Measurements from ENCODE around the gene ARID2.

The ARID2 gene

DNA sequence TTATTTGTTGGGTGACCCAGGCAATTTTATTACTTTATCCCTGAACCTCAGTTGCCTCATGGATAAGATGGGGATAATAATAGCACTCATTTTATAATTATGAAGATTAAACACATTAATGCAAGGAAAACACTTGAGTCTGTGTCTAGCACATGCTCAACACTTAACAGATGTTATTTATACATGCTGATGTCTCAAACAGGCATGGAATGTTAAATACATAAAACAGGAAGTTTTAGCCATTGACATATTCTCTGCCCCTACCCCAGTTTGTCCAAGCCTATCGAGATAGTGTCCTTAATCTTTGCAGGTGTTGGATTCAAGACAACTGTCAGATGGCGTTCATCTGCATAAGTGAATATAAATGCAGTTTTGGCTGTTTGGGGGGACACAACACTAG is 151.0 kb downstream of the ARID2 start:
- H3K9me3 ChIP-seq (ENCODE audit: control insufficient read depth, low read length): no peaks in the 10 kb centered on the region
- peaks cover 9% of the 10 kb centered on the region for H3K4me1 ChIP-seq (ENCODE audit: control insufficient read depth, insufficient read depth, low read length)
- peaks cover 3% of the 10 kb centered on the region for H3K36me3 ChIP-seq (ENCODE audit: control insufficient read depth, insufficient read depth, low read length)
- H3K9ac ChIP-seq (ENCODE audit: low read length): no peak overlapping the region
- no peak overlapping the region for H3K4me3 ChIP-seq (ENCODE audit: low read length)
- no peaks in the 10 kb centered on the region for H3K27me3 ChIP-seq (ENCODE audit: control insufficient read depth, insufficient read depth, low read length)

DNA sequence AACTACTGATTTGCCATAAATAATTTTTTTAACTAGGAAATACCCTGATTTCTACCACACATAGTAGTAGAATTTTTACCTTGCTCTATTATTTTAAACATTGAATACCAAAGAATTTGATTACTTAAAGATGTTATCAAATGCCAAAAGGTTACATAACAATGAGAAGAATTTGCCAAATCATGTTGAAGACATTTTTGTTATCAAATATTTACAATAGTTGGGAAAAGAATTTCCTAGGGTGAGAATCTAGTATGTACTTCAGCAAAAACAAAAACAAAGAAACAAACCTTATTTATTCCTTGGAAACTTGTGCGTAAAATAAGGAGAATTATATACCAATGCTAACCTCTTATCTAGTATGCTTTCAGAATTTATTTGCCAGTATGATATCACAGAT is 153.7 kb downstream of the ARID2 start:
- H3K9ac ChIP-seq (ENCODE audit: low read length): no peak overlapping the region

DNA sequence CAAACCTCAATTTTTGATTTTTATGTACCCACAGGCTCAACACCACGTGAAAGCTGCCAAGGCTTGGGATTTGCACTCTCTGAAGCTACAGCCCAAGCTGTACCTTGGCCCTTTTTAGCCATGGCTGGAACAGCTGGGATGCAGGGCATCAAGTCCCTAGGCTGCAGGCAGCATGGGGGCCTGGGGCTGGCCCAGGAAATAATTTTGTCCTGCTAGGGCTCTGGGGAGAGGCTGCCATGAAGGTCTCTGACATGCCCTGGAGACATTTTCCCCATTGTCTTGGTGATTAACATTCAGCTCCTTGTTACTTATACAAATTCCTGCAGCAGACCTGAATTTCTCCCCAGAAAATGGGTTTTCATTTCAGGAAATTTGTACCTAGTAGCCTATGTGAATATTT is 157.2 kb downstream of the ARID2 start:
- Histone ChIP-seq H3K36me3 (ENCODE audit: control insufficient read depth, insufficient read depth, low read length) (no peaks in the 10 kb centered on the region), H3K9ac (ENCODE audit: low read length) (no peak overlapping the region), H3K9me3 (ENCODE audit: control insufficient read depth, low read length) (no peaks in the 10 kb centered on the region), H3K4me1 (ENCODE audit: control insufficient read depth, insufficient read depth, low read length) (no peaks in the 10 kb centered on the region), H3K4me3 (ENCODE audit: low read length) (no peak overlapping the region), H3K27me3 (ENCODE audit: control insufficient read depth, insufficient read depth, low read length) (no peaks in the 10 kb centered on the region)

More for the DNA sequence above, 153.7 kb downstream of the ARID2 start:
- H3K27me3 ChIP-seq (ENCODE audit: control insufficient read depth, insufficient read depth, low read length): no peaks in the 10 kb centered on the region
- H3K9me3 ChIP-seq (ENCODE audit: control insufficient read depth, low read length): no peaks in the 10 kb centered on the region
- peaks cover 9% of the 10 kb centered on the region for H3K4me1 ChIP-seq (ENCODE audit: control insufficient read depth, insufficient read depth, low read length)
- H3K4me3 ChIP-seq (ENCODE audit: low read length): no peak overlapping the region
- no peaks in the 10 kb centered on the region for H3K36me3 ChIP-seq (ENCODE audit: control insufficient read depth, insufficient read depth, low read length)

DNA sequence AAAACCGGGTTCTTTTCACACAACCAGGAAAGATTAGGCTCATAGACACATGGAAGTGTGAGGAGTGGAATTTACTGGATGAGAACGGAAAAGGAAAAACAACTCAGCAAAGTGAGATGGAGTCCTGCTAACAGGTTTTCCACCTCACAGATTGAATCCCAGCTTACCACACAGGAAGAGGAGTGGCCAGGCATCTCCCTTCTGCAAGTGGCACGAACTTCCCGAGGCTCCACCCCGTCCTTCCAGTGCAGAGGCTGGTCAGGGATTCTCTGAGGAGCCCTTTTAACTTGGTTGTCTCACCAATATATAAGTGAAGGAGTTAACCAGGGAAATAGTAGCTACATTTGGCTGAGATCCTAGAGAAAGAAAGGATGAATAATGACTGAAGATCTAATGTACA is 158.0 kb downstream of the ARID2 start:
- Histone ChIP-seq H3K4me3 (ENCODE audit: low read length) (no peak overlapping the region), H3K9ac (ENCODE audit: low read length) (no peak overlapping the region), H3K36me3 (ENCODE audit: control insufficient read depth, insufficient read depth, low read length) (no peaks in the 10 kb centered on the region), H3K4me1 (ENCODE audit: control insufficient read depth, insufficient read depth, low read length) (no peaks in the 10 kb centered on the region), H3K27me3 (ENCODE audit: control insufficient read depth, insufficient read depth, low read length) (no peaks in the 10 kb centered on the region), H3K9me3 (ENCODE audit: control insufficient read depth, low read length) (no peaks in the 10 kb centered on the region)

DNA sequence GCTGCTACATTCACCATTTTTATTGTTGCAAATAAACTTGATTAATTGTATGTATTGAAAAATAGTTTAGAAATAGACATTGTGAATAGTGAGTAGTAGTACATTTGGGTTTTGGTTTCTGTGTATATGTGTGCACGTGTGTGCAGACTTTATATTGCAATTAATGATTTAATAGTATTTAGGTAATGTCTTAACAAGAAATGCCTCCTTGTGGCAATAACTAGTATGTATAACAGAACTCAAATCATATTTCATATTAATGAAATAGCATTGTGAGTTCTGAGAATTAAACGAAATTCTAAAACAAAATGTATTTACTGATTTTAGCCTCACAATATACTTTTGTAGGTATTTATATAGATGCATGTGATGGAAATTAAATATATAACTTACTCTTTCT is 160.8 kb downstream of the ARID2 start:
- Histone ChIP-seq H3K4me3 (ENCODE audit: low read length) (no peak overlapping the region), H3K9ac (ENCODE audit: low read length) (no peak overlapping the region), H3K36me3 (ENCODE audit: control insufficient read depth, insufficient read depth, low read length) (no peaks in the 10 kb centered on the region), H3K9me3 (ENCODE audit: control insufficient read depth, low read length) (no peaks in the 10 kb centered on the region), H3K27me3 (ENCODE audit: control insufficient read depth, insufficient read depth, low read length) (no peaks in the 10 kb centered on the region), H3K4me1 (ENCODE audit: control insufficient read depth, insufficient read depth, low read length) (no peaks in the 10 kb centered on the region)

DNA sequence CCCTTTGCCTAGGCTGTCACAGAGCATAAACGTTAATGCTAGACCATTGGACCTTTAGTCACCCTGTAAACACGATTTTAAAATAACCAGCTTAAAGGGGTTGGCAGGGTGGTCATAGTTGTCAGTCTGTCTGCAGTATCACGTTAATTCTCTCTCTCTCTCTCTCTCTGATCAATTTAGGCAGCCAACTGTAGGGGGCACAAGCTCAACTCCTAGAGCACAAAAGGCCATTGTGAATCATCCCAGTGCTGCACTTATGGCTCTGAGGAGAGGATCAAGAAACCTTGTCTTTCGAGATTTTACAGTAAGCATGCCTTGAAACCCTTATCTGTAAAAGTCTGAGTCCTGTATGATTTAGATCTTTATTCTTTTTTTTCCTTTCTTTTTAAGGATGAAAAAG is 163.7 kb downstream of the ARID2 start:
- Histone ChIP-seq H3K9me3 (ENCODE audit: control insufficient read depth, low read length) (no peaks in the 10 kb centered on the region), H3K36me3 (ENCODE audit: control insufficient read depth, insufficient read depth, low read length) (no peaks in the 10 kb centered on the region), H3K4me3 (ENCODE audit: low read length) (no peak overlapping the region), H3K4me1 (ENCODE audit: control insufficient read depth, insufficient read depth, low read length) (no peaks in the 10 kb centered on the region), H3K9ac (ENCODE audit: low read length) (no peak overlapping the region), H3K27me3 (ENCODE audit: control insufficient read depth, insufficient read depth, low read length) (no peaks in the 10 kb centered on the region)

DNA sequence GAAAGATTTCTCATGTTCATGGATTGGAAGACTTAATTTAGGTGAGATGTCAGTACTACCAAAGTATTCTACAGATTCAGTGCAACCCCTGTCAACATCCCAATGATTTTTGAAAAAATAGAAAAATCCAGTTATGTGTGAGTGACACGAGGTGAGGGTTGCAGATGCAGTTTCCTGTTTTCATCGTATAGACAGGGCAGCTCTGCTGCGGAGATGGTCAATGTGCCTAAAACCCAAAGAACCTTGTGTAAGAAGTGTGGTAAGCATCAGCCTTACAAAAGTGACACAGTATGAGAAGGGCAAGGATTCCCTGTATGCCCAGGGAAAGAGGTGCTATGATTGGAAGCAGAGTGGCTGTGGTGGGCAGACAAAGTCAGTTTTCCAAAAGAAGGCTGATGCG is 166.5 kb downstream of the ARID2 start:
- no peak overlapping the region for H3K9ac ChIP-seq (ENCODE audit: low read length)
- H3K4me1 ChIP-seq (ENCODE audit: control insufficient read depth, insufficient read depth, low read length): no peaks in the 10 kb centered on the region
- H3K36me3 ChIP-seq (ENCODE audit: control insufficient read depth, insufficient read depth, low read length): no peaks in the 10 kb centered on the region
- no peaks in the 10 kb centered on the region for H3K27me3 ChIP-seq (ENCODE audit: control insufficient read depth, insufficient read depth, low read length)
- H3K9me3 ChIP-seq (ENCODE audit: control insufficient read depth, low read length): no peaks in the 10 kb centered on the region
- H3K4me3 ChIP-seq (ENCODE audit: low read length): no peak overlapping the region

DNA sequence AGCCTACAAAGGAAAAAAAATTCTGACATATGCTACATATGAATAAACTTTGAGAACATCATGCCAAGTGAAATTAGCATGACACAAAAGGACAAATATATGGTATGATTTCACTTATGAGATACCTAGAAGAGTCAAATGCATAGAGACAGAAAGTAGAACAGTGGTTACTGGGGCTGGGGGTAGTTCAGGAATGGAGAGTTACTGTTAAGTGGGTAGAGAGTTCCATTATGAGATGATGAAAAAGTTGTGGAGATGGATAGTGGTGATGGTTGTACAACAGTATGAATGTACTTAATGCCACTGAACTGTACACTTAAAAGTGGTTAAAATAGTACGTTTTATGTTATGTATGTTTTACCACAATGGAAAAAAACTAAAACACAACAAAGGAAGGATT is 168.6 kb downstream of the ARID2 start:
- no peak overlapping the region for H3K9ac ChIP-seq (ENCODE audit: low read length)
- H3K36me3 ChIP-seq (ENCODE audit: control insufficient read depth, insufficient read depth, low read length): no peaks in the 10 kb centered on the region
- no peaks in the 10 kb centered on the region for H3K27me3 ChIP-seq (ENCODE audit: control insufficient read depth, insufficient read depth, low read length)
- H3K9me3 ChIP-seq (ENCODE audit: control insufficient read depth, low read length): no peaks in the 10 kb centered on the region
- no peak overlapping the region for H3K4me3 ChIP-seq (ENCODE audit: low read length)
- H3K4me1 ChIP-seq (ENCODE audit: control insufficient read depth, insufficient read depth, low read length): no peaks in the 10 kb centered on the region

DNA sequence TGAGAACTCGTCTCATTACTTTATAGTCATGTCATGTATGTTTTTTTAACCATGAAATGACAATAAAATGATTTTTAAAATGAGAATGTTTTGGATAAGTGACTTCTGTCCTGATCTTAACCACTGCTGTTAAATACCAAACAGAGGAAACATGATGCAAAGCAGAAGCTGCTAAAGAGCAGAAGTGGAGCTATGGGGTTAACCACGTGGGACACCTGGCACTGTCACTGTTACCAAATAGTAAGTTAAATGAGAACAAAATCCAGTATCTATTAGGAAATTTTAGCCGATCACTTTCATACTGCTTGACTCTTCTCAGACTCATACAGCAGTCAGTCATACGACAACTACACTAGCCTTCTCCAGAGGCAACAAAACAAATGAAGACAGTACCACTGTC is 178.4 kb downstream of the ARID2 start:
- no peaks in the 10 kb centered on the region for H3K36me3 ChIP-seq (ENCODE audit: control insufficient read depth, insufficient read depth, low read length)
- H3K4me3 ChIP-seq (ENCODE audit: low read length): no peak overlapping the region
- H3K4me1 ChIP-seq (ENCODE audit: control insufficient read depth, insufficient read depth, low read length): no peaks in the 10 kb centered on the region
- no peak overlapping the region for H3K9ac ChIP-seq (ENCODE audit: low read length)
- H3K9me3 ChIP-seq (ENCODE audit: control insufficient read depth, low read length): no peaks in the 10 kb centered on the region
- H3K27me3 ChIP-seq (ENCODE audit: control insufficient read depth, insufficient read depth, low read length): no peaks in the 10 kb centered on the region

DNA sequence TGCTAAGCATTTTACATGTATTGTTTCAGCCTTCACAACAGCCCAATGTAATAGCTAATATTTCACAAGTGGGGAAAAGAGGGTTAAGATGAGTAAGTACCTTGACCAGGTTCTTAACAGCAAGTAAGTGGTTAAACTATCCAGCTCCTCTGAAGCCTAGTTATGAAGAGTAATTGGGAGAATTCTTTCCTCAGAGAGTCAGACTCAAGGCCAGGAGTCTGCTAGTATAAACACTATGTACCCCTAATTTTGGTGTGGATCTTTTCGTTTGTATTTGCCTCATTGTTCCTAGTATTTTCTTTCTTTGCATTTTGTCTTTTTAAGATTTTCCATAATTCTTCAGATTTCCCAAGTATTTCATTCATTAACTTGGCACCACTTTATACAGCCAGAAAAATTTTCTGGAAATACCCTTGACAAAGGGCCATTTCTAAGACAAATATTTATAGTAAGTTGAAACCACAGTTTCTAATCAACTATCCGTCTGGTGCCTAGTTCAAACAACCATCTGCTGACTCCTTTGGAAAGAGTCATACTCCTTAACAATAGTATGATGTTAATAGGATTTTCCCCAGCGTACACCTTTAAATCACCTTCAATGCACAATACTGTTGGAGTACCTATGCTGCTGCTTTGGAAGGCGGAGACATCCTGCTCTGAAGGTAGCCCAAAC is 179.7 kb downstream of the ARID2 start:
- Histone ChIP-seq H3K4me1 (ENCODE audit: control insufficient read depth, insufficient read depth, low read length) (no peaks in the 10 kb centered on the region), H3K9ac (ENCODE audit: low read length) (no peak overlapping the region), H3K9me3 (ENCODE audit: control insufficient read depth, low read length) (no peaks in the 10 kb centered on the region), H3K27me3 (ENCODE audit: control insufficient read depth, insufficient read depth, low read length) (no peaks in the 10 kb centered on the region), H3K4me3 (ENCODE audit: low read length) (no peak overlapping the region), H3K36me3 (ENCODE audit: control insufficient read depth, insufficient read depth, low read length) (no peaks in the 10 kb centered on the region)

DNA sequence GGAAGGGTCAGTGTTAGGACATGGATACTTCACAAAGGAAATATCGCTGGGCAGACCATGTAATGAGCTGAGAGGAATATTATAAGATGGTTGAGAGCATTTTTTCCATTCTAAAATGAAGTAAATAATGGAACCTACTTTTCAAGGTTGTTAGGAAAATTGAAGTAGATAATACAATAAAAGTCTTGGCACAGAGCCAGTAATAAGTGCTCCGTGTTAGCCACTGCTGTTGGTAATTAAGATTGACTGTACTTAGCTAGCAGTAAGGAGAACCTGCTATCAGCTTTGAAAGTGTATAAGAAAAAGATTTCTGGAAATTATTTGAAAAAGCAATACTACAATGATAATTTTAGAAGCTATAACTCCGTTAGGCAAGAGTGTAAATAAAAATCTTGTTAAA is 183.3 kb downstream of the ARID2 start:
- Histone ChIP-seq H3K36me3 (ENCODE audit: control insufficient read depth, insufficient read depth, low read length) (no peaks in the 10 kb centered on the region), H3K4me3 (ENCODE audit: low read length) (no peak overlapping the region), H3K9ac (ENCODE audit: low read length) (no peak overlapping the region), H3K27me3 (ENCODE audit: control insufficient read depth, insufficient read depth, low read length) (no peaks in the 10 kb centered on the region), H3K4me1 (ENCODE audit: control insufficient read depth, insufficient read depth, low read length) (no peaks in the 10 kb centered on the region), H3K9me3 (ENCODE audit: control insufficient read depth, low read length) (no peaks in the 10 kb centered on the region)

DNA sequence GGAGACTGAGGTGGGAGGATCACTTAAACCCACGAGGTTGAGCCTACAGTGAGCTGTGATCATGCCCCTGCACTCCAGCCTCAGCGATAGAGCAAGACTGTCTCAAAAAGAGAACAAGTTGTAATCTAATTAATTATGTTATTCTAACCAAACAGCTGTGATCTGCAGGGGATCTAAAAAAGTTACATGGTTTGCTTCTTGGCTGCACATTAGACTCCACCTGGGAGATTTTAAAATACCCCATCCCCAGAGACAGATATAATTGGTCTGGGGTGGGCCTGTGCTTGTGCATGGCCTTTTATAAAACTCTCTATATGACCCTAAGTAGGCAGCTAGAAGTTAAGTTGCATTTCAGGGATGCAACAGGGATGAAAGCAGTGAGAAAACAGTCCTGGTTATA is 184.1 kb downstream of the ARID2 start:
- no peaks in the 10 kb centered on the region for H3K36me3 ChIP-seq (ENCODE audit: control insufficient read depth, insufficient read depth, low read length)
- no peak overlapping the region for H3K9ac ChIP-seq (ENCODE audit: low read length)
- H3K4me1 ChIP-seq (ENCODE audit: control insufficient read depth, insufficient read depth, low read length): no peaks in the 10 kb centered on the region
- H3K9me3 ChIP-seq (ENCODE audit: control insufficient read depth, low read length): no peaks in the 10 kb centered on the region
- no peaks in the 10 kb centered on the region for H3K27me3 ChIP-seq (ENCODE audit: control insufficient read depth, insufficient read depth, low read length)
- no peak overlapping the region for H3K4me3 ChIP-seq (ENCODE audit: low read length)

DNA sequence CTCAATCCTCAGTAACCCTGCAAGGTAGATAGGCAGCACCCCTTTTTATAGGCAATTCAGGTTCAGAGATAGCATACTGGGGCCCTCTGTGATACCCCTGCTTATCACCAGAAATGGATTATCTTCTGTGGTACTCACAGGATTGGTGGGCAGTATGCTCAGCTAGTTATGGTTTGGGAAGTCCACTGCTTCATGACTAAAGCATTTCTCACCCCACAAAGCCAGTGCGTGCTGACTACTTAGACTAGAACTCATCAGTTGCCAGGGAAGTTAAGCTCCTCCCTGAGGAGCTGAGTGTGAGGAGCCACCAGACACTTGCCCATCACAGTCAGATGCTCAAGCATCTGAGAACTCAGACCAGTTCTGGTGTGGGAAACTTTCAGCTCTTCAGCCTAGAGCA is 184.6 kb downstream of the ARID2 start:
- Histone ChIP-seq H3K27me3 (ENCODE audit: control insufficient read depth, insufficient read depth, low read length) (no peaks in the 10 kb centered on the region), H3K4me3 (ENCODE audit: low read length) (no peak overlapping the region), H3K9me3 (ENCODE audit: control insufficient read depth, low read length) (no peaks in the 10 kb centered on the region), H3K4me1 (ENCODE audit: control insufficient read depth, insufficient read depth, low read length) (no peaks in the 10 kb centered on the region), H3K9ac (ENCODE audit: low read length) (no peak overlapping the region), H3K36me3 (ENCODE audit: control insufficient read depth, insufficient read depth, low read length) (no peaks in the 10 kb centered on the region)
